B cell (primary cell): ENCODE measurements around the gene TAS2R60.

Experiments
- CTCF ChIP-seq: fragments of 200-600 bp; IDR thresholded peaks from one replicate; pipeline ENCODE4 v1.8.0; 2022; ENCODE audit warnings: antibody characterized with exemption, mild to moderate bottlenecking
- EZH2 ChIP-seq: IDR thresholded peaks from 2 replicates; pipeline ENCODE4 v1.6.1; 2012; ENCODE audit warnings: borderline replicate concordance, low read depth, mild to moderate bottlenecking, moderate library complexity, low read length; ENCODE audit not compliant: insufficient read depth, poor library complexity, severe bottlenecking

- TF ChIP-seq CTCF, result no peak
- no peak for TF ChIP-seq EZH2
These were observed 13.9 kb downstream of the TAS2R60 start for GRCh38 chr7:143456992-143457793.
